ENCODE data around the gene MMD2.
"Not testable (repeated sequence)": the region's sequence is repeated elsewhere in the genome, so short reads cannot be mapped to it uniquely, and the experiment has no call there.

Gene MMD2

GRCh38 chr7:4958477-4959301 lies at the start of gene MMD2:
Gene MMD2 (minus strand): TSS chr7:4959187. CDS start chr7:4959017, 170 bp downstream.
- no peak for DNase-seq (ENCODE audit: low spot score)
- no peak for FAIRE-seq

GRCh38 chr7:5005066-5005465 lies 46.1 kb upstream of the MMD2 start:
- no peak for FAIRE-seq
- DNase-seq (ENCODE audit: low spot score), result no peak

GRCh38 chr7:5001911-5002310 lies 42.9 kb upstream of the MMD2 start:
- FAIRE-seq (no peak), DNase-seq (ENCODE audit: low spot score) (no peak)

GRCh38 chr7:5001003-5001402 lies 42.0 kb upstream of the MMD2 start:
- DNase-seq (ENCODE audit: low spot score), result no peak
- FAIRE-seq, result no peak

- DNase-seq (ENCODE audit: low spot score), result no peak
- FAIRE-seq, result no peak
These were observed 40.5 kb upstream of the MMD2 start for GRCh38 chr7:4999369-4999950.

GRCh38 chr7:4998910-4999309 lies 39.9 kb upstream of the MMD2 start:
- no peak for FAIRE-seq
- no peak for DNase-seq (ENCODE audit: low spot score)

- DNase-seq (ENCODE audit: low spot score) (no peak), FAIRE-seq (no peak)
These were observed 39.3 kb upstream of the MMD2 start for GRCh38 chr7:4998244-4998643.

GRCh38 chr7:4996696-4997222 lies 37.8 kb upstream of the MMD2 start:
- FAIRE-seq, result no peak
- no peak for DNase-seq (ENCODE audit: low spot score)

GRCh38 chr7:4995429-4995969 lies 36.5 kb upstream of the MMD2 start:
- DNase-seq (ENCODE audit: low spot score) (no peak), FAIRE-seq (no peak)

GRCh38 chr7:4993471-4993870 lies 34.5 kb upstream of the MMD2 start:
- DNase-seq (ENCODE audit: low spot score), result no peak
- FAIRE-seq, result no peak

GRCh38 chr7:4982741-4983140 lies 23.8 kb upstream of the MMD2 start:
- FAIRE-seq; DNase-seq (ENCODE audit: low spot score): not testable (repeated sequence)

GRCh38 chr7:4981295-4981890 lies 22.4 kb upstream of the MMD2 start:
- DNase-seq (ENCODE audit: low spot score); FAIRE-seq: not testable (repeated sequence)

GRCh38 chr7:4975626-4976025 lies 16.6 kb upstream of the MMD2 start:
- FAIRE-seq; DNase-seq (ENCODE audit: low spot score): not testable (repeated sequence)

- FAIRE-seq, result no peak
- DNase-seq (ENCODE audit: low spot score), result peak; percentile 86
These were observed 14.8 kb upstream of the MMD2 start for GRCh38 chr7:4973728-4974198.

GRCh38 chr7:4972446-4972845 lies 13.5 kb upstream of the MMD2 start:
- DNase-seq (ENCODE audit: low spot score); FAIRE-seq: not testable (repeated sequence)

GRCh38 chr7:4965295-4966022 lies 6.5 kb upstream of the MMD2 start:
- no peak for DNase-seq (ENCODE audit: low spot score)
- FAIRE-seq, result no peak

GRCh38 chr7:4964506-4964905 lies 5.5 kb upstream of the MMD2 start:
- no peak for DNase-seq (ENCODE audit: low spot score)
- FAIRE-seq, result no peak

GRCh38 chr7:4962872-4963775 lies 4.1 kb upstream of the MMD2 start:
- no peak for DNase-seq (ENCODE audit: low spot score)

GRCh38 chr7:4960363-4960762 lies 1.4 kb upstream of the MMD2 start:
- DNase-seq (ENCODE audit: low spot score), result no peak
- no peak for FAIRE-seq

More at GRCh38 chr7:4962872-4963775, 4.1 kb upstream of the MMD2 start:
- FAIRE-seq, result no peak

- FAIRE-seq, result no peak
- DNase-seq (ENCODE audit: low spot score), result no peak
These were observed 906 bp upstream of the MMD2 start for GRCh38 chr7:4959893-4960292.
